WTC11 (cell line): ENCODE results near the gene TMED4. TPM values are rescaled to one million over a fixed set of nuclear protein-coding genes. Genes with fewer than 3 reads are reported as not detected.

Experiments
- ATAC-seq: fragments of 200-7000 bp; cut with Tn5 transposase; 2 replicates; pipeline ENCODE4 v1.10.0; 2021; ENCODE audit warnings: mild to moderate bottlenecking, moderate library complexity
- Bru-seq: library from RNA; stranded (reverse); fragments of 400-500 nt; gene quantifications from one replicate; lab custom pipeline; 2021; lab: Mats Ljungman, UMichigan
- CTCF ChIA-PET: fragments of 300-600 bp; sonication (Branson Sonifier 250); formaldehyde crosslinking; loops from one replicate; lab custom pipeline; 2021; ENCODE audit warnings: antibody characterized with exemption; lab: Charles Lee
- POLR2A ChIA-PET: fragments of 350-600 bp; sonication (Branson Sonifier 250); formaldehyde crosslinking; loops from one replicate; lab custom pipeline; 2021; ENCODE audit warnings: antibody characterized with exemption; lab: Charles Lee
- DNase-seq: peaks from one replicate; pipeline ENCODE4 v3.0.0; 2021; ENCODE audit warnings: low spot score
- H3K27ac Mint-ChIP-seq: 2 replicates; pipeline ENCODE4 v1.8.0; 2021; ENCODE audit warnings: mixed read lengths
- H3K27me3 Mint-ChIP-seq: 2 replicates; pipeline ENCODE4 v1.8.0; 2021; ENCODE audit warnings: low read depth, mild to moderate bottlenecking, moderate library complexity, mixed read lengths
- H3K36me3 Mint-ChIP-seq: 2 replicates; pipeline ENCODE4 v1.8.0; 2021; ENCODE audit warnings: mixed read lengths
- H3K4me1 Mint-ChIP-seq: 2 replicates; pipeline ENCODE4 v1.8.0; 2022; ENCODE audit warnings: mixed read lengths
- H3K4me3 Mint-ChIP-seq: 2 replicates; pipeline ENCODE4 v1.8.0; 2021; ENCODE audit warnings: mild to moderate bottlenecking, moderate library complexity, mixed read lengths
- H3K9me3 Mint-ChIP-seq: 2 replicates; pipeline ENCODE4 v1.8.0; 2021; ENCODE audit warnings: mixed read lengths
- ATF3 ChIP-seq: sonication (generic); formaldehyde crosslinking; conservative IDR thresholded peaks from 2 replicates; pipeline ENCODE4 v1.8.1; 2022; ENCODE audit warnings: mild to moderate bottlenecking, missing genetic modification reagents
- CREM ChIP-seq: sonication (generic); formaldehyde crosslinking; IDR thresholded peaks from 2 replicates; pipeline ENCODE4 v1.8.1; 2022; ENCODE audit warnings: mild to moderate bottlenecking, missing genetic modification reagents, moderate library complexity
- CTCF ChIP-seq: fragments of 200-600 bp; IDR thresholded peaks from 2 replicates; pipeline ENCODE4 v1.8.0; 2022; ENCODE audit warnings: antibody characterized with exemption
- FOXP1 ChIP-seq: sonication (generic); formaldehyde crosslinking; IDR thresholded peaks from 2 replicates; pipeline ENCODE4 v1.8.0; 2022; ENCODE audit warnings: missing genetic modification reagents, mild to moderate bottlenecking, moderate library complexity, borderline replicate concordance
- GABPB1 ChIP-seq: sonication (generic); formaldehyde crosslinking; IDR thresholded peaks from 2 replicates; pipeline ENCODE4 v1.8.1; 2023; ENCODE audit warnings: mild to moderate bottlenecking, missing genetic modification reagents
- HMGXB4 ChIP-seq: sonication (generic); formaldehyde crosslinking; IDR thresholded peaks from 2 replicates; pipeline ENCODE4 v1.8.1; 2023; ENCODE audit warnings: mild to moderate bottlenecking, moderate library complexity, missing genetic modification reagents
- MAX ChIP-seq: sonication (generic); formaldehyde crosslinking; IDR thresholded peaks from 2 replicates; pipeline ENCODE4 v1.8.0; 2022; ENCODE audit warnings: mild to moderate bottlenecking, missing genetic modification reagents
- MYBL2 ChIP-seq: sonication (generic); formaldehyde crosslinking; IDR thresholded peaks from 2 replicates; pipeline ENCODE4 v1.8.1; 2023; ENCODE audit warnings: mild to moderate bottlenecking, moderate library complexity, missing genetic modification reagents
- NR1H2 ChIP-seq: sonication (generic); formaldehyde crosslinking; IDR thresholded peaks from 2 replicates; pipeline ENCODE4 v1.9.0; 2021; ENCODE audit warnings: mild to moderate bottlenecking, moderate library complexity, missing genetic modification reagents
- SMAD3 ChIP-seq: sonication (generic); formaldehyde crosslinking; IDR thresholded peaks from 2 replicates; pipeline ENCODE4 v1.8.0; 2022; ENCODE audit warnings: missing genetic modification reagents, mild to moderate bottlenecking, borderline replicate concordance
- SP1 ChIP-seq: sonication (generic); formaldehyde crosslinking; conservative IDR thresholded peaks from 2 replicates; pipeline ENCODE4 v1.8.1; 2022; ENCODE audit warnings: missing genetic modification reagents
- TP53 ChIP-seq: sonication (generic); formaldehyde crosslinking; IDR thresholded peaks from 2 replicates; pipeline ENCODE4 v1.8.1; 2023; ENCODE audit warnings: mild to moderate bottlenecking, missing genetic modification reagents
- ZBTB21 ChIP-seq: sonication (generic); formaldehyde crosslinking; IDR thresholded peaks from 2 replicates; pipeline ENCODE4 v1.8.1; 2023; ENCODE audit warnings: mild to moderate bottlenecking, missing genetic modification reagents, borderline replicate concordance
- ZBTB43 ChIP-seq: sonication (generic); formaldehyde crosslinking; IDR thresholded peaks from 2 replicates; pipeline ENCODE4 v1.8.1; 2023; ENCODE audit warnings: mild to moderate bottlenecking, missing genetic modification reagents
- ZNF219 ChIP-seq: sonication (generic); formaldehyde crosslinking; IDR thresholded peaks from 2 replicates; pipeline ENCODE4 v1.8.0; 2023; ENCODE audit warnings: missing genetic modification reagents, mild to moderate bottlenecking, borderline replicate concordance
- ZNF423 ChIP-seq: fragments of 250-450 bp; sonication (Bioruptor Pico); IDR thresholded peaks from 2 replicates; pipeline ENCODE4 v2.1.2; 2022; ENCODE audit warnings: mild to moderate bottlenecking, moderate library complexity
- long read RNA-seq, 3 experiments: library from RNA in 1 of 3; library from capped mRNA in 1 of 3; library from polyadenylated mRNA in 1 of 3; unstranded in 2 of 3; stranded (forward) in 1 of 3; transcript quantifications; one replicate each; pipeline ENCODE4 v2.0.0, GENCODE V29; 2021
- total RNA-seq: library from RNA; stranded (reverse); gene quantifications from 3 replicates; pipeline ENCODE4 v1.2.3, GENCODE V29; 2021
- TF ChIP-seq, protein P1 (sequence below): sonication (generic); formaldehyde crosslinking; IDR thresholded peaks from 2 replicates; pipeline ENCODE4 v1.8.1; 2022; ENCODE audit warnings: low read depth, missing genetic modification reagents, borderline replicate concordance
- TF ChIP-seq, protein P2 (sequence below): sonication (generic); formaldehyde crosslinking; IDR thresholded peaks from 2 replicates; pipeline ENCODE4 v1.8.1; 2022; ENCODE audit warnings: mild to moderate bottlenecking, moderate library complexity, missing genetic modification reagents
- TF ChIP-seq, protein P3 (sequence below): sonication (generic); formaldehyde crosslinking; conservative IDR thresholded peaks from 2 replicates; pipeline ENCODE4 v1.8.1; 2023; ENCODE audit warnings: mild to moderate bottlenecking, low read depth, missing genetic modification reagents, moderate library complexity
- TF ChIP-seq, protein P4 (sequence below): sonication (generic); formaldehyde crosslinking; IDR thresholded peaks from 2 replicates; pipeline ENCODE4 v1.8.1; 2022; ENCODE audit warnings: low read depth, mild to moderate bottlenecking, moderate library complexity, missing genetic modification reagents, borderline replicate concordance

TMED4 gene
- total RNA-seq: 58.6 to 61.9 TPM (median 60.9 TPM) in 3 replicates
- Bru-seq, nascent RNA: percentile 92 among the genes with signal in this experiment
- long read RNA-seq, experiment 1, transcript TMED4-205 (4 exons, 1,755 nt): minor isoform, 17 of 193 reads
- long read RNA-seq, experiment 1, transcript TMED4-203 (5 exons, 2,322 nt): major isoform, 168 of 193 reads
- long read RNA-seq, experiment 1, partial matches to known transcripts: 4 of 193 reads
- long read RNA-seq, experiment 1, other reads (novel, unspliced or antisense): 2 of 193 reads
- long read RNA-seq, experiment 2, partial matches to known transcripts: 3 of 64 reads
- long read RNA-seq, experiment 2, other reads (novel, unspliced or antisense): 57 of 64 reads
- long read RNA-seq, experiment 3, transcript TMED4-203 (5 exons, 2,322 nt): major isoform, 25 of 38 reads
- long read RNA-seq, experiment 3, partial matches to known transcripts: 2 of 38 reads
- long read RNA-seq, experiment 3, other reads (novel, unspliced or antisense): 7 of 38 reads

- H3K9me3 Mint-ChIP-seq: no peaks in the 10 kb centered on the region
- peak within 1 kb of the TSS; percentile 92 for H3K4me3 Mint-ChIP-seq
- ATAC-seq (peak; percentile 97), DNase-seq (peak; percentile 100)
- peaks cover 25% of the 10 kb centered on the region for H3K36me3 Mint-ChIP-seq
- H3K27me3 Mint-ChIP-seq: no peaks in the 10 kb centered on the region
- ChIA-PET POLR2A (interaction anchor here (0.8 to 1.8 kb wide), 5 partner anchors 8 to 266 kb away, joined by 3 to 7 read pairs (median 6); partner anchors contain the start of genes DDX56, H2AZ2, NUDCD3 and OGDH), CTCF (interaction anchor here (1.7 to 1.8 kb wide), 3 partner anchors 17 to 266 kb away, joined by 6 to 14 read pairs (median 7); partner anchors contain the start of gene H2AZ2)
- H3K27ac Mint-ChIP-seq: peak within 1 kb of the TSS; percentile 98
- H3K4me1 Mint-ChIP-seq: peaks cover 13% of the 10 kb centered on the region
- TF ChIP-seq, protein P1, sequence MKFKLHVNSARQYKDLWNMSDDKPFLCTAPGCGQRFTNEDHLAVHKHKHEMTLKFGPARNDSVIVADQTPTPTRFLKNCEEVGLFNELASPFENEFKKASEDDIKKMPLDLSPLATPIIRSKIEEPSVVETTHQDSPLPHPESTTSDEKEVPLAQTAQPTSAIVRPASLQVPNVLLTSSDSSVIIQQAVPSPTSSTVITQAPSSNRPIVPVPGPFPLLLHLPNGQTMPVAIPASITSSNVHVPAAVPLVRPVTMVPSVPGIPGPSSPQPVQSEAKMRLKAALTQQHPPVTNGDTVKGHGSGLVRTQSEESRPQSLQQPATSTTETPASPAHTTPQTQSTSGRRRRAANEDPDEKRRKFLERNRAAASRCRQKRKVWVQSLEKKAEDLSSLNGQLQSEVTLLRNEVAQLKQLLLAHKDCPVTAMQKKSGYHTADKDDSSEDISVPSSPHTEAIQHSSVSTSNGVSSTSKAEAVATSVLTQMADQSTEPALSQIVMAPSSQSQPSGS (CRISPR knock-in tag): no peak
- 0 out of 2 replicates have a peak, but pooled peaks have one; percentile 44 for TF ChIP-seq SP1
- TF ChIP-seq, protein P2, sequence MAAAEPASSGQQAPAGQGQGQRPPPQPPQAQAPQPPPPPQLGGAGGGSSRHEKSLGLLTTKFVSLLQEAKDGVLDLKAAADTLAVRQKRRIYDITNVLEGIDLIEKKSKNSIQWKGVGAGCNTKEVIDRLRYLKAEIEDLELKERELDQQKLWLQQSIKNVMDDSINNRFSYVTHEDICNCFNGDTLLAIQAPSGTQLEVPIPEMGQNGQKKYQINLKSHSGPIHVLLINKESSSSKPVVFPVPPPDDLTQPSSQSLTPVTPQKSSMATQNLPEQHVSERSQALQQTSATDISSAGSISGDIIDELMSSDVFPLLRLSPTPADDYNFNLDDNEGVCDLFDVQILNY: peak; percentile 86; the same call in 1 of the 2 replicates
- TF ChIP-seq ZBTB21 (CRISPR knock-in tag): peak; percentile 83; the same call in 1 of the 2 replicates
- TF ChIP-seq NR1H2 (CRISPR knock-in tag): no peak
- peak; percentile 71; the same call in 1 of the 2 replicates for TF ChIP-seq HMGXB4 (CRISPR knock-in tag)
- TF ChIP-seq, protein P3, sequence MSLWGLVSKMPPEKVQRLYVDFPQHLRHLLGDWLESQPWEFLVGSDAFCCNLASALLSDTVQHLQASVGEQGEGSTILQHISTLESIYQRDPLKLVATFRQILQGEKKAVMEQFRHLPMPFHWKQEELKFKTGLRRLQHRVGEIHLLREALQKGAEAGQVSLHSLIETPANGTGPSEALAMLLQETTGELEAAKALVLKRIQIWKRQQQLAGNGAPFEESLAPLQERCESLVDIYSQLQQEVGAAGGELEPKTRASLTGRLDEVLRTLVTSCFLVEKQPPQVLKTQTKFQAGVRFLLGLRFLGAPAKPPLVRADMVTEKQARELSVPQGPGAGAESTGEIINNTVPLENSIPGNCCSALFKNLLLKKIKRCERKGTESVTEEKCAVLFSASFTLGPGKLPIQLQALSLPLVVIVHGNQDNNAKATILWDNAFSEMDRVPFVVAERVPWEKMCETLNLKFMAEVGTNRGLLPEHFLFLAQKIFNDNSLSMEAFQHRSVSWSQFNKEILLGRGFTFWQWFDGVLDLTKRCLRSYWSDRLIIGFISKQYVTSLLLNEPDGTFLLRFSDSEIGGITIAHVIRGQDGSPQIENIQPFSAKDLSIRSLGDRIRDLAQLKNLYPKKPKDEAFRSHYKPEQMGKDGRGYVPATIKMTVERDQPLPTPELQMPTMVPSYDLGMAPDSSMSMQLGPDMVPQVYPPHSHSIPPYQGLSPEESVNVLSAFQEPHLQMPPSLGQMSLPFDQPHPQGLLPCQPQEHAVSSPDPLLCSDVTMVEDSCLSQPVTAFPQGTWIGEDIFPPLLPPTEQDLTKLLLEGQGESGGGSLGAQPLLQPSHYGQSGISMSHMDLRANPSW (CRISPR knock-in tag): no peak
- peak; percentile 49 for TF ChIP-seq ZNF423 (CRISPR knock-in tag)
- 0 out of 2 replicates have a peak, but pooled peaks have one; percentile 49 for TF ChIP-seq ZBTB43 (CRISPR knock-in tag)
- TF ChIP-seq FOXP1: peak; percentile 91
- TF ChIP-seq, protein P4, sequence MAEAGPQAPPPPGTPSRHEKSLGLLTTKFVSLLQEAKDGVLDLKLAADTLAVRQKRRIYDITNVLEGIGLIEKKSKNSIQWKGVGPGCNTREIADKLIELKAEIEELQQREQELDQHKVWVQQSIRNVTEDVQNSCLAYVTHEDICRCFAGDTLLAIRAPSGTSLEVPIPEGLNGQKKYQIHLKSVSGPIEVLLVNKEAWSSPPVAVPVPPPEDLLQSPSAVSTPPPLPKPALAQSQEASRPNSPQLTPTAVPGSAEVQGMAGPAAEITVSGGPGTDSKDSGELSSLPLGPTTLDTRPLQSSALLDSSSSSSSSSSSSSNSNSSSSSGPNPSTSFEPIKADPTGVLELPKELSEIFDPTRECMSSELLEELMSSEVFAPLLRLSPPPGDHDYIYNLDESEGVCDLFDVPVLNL (CRISPR knock-in tag): no peak
- TF ChIP-seq MYBL2 (CRISPR knock-in tag): no peak
- TF ChIP-seq ZNF219 (CRISPR knock-in tag): no peak
- no peak for TF ChIP-seq CTCF
- peak; percentile 86; the same call in 1 of the 2 replicates for TF ChIP-seq TP53 (CRISPR knock-in tag)
- TF ChIP-seq MAX (CRISPR knock-in tag): peak; percentile 85
- TF ChIP-seq ATF3 (CRISPR knock-in tag): no peak
- TF ChIP-seq CREM (CRISPR knock-in tag): peak; percentile 28; the same call in 1 of the 2 replicates
- TF ChIP-seq GABPB1 (CRISPR knock-in tag): no peak; the same call in 1 of the 2 replicates
- no peak for TF ChIP-seq SMAD3 (CRISPR knock-in tag)
Measured at GRCh38 chr7:44581879-44582603, at the start of gene TMED4. TMED4 (minus strand) TSS chr7:44582231; CDS start chr7:44582206, 25 bp downstream.
